ENCODE measurements around the gene MRPL4.
"Not testable (repeated sequence)": the region's sequence is repeated elsewhere in the genome, so short reads cannot be mapped to it uniquely, and the experiment has no call there.

MRPL4 gene

GRCh38 chr19:10228920-10229319 lies 23.1 kb upstream of the MRPL4 start:
- WGBS, 2 experiments = 81 to 84% methylated on average over 2 of the region's 2 CpGs
- Histone ChIP-seq H3K9me3 (ENCODE audit: control insufficient read depth, low read length) (no peaks in the 10 kb centered on the region), H3K27ac (ENCODE audit: insufficient read depth, low read depth, low read length, poor library complexity, severe bottlenecking) (no peak overlapping the region), H3K4me3 (ENCODE audit: insufficient read depth, low read depth, low read length) (no peak overlapping the region), H3K4me1 (ENCODE audit: control insufficient read depth, insufficient read depth, low read length) (peaks cover 10% of the 10 kb centered on the region), H3K27me3 (ENCODE audit: control insufficient read depth, insufficient read depth, low read length, poor library complexity, severe bottlenecking) (no peaks in the 10 kb centered on the region), H3K36me3 (ENCODE audit: control insufficient read depth, insufficient read depth, low read length) (no peaks in the 10 kb centered on the region)

GRCh38 chr19:10230173-10230860 lies 21.7 kb upstream of the MRPL4 start:
- no peaks in the 10 kb centered on the region for H3K36me3 ChIP-seq (ENCODE audit: control insufficient read depth, insufficient read depth, low read length)
- WGBS, 2 experiments = 1 to 2% methylated on average over 70 of the region's 70 CpGs
- H3K4me3 ChIP-seq (ENCODE audit: insufficient read depth, low read depth, low read length) = peak overlapping the region; percentile 70
- no peaks in the 10 kb centered on the region for H3K9me3 ChIP-seq (ENCODE audit: control insufficient read depth, low read length)
- peak overlapping the region; percentile 2 for H3K27ac ChIP-seq (ENCODE audit: insufficient read depth, low read depth, low read length, poor library complexity, severe bottlenecking)
- peaks cover 10% of the 10 kb centered on the region for H3K4me1 ChIP-seq (ENCODE audit: control insufficient read depth, insufficient read depth, low read length)
- no peaks in the 10 kb centered on the region for H3K27me3 ChIP-seq (ENCODE audit: control insufficient read depth, insufficient read depth, low read length, poor library complexity, severe bottlenecking)

GRCh38 chr19:10230861-10231611 lies 21.0 kb upstream of the MRPL4 start, which contains the start of gene S1PR2:
S1PR2 (minus strand) TSS chr19:10231331; CDS start chr19:10224905, 6,426 bp downstream.
- no peaks in the 10 kb centered on the region for H3K27me3 ChIP-seq (ENCODE audit: control insufficient read depth, insufficient read depth, low read length, poor library complexity, severe bottlenecking)
- peak within 1 kb of the TSS; percentile 70 for H3K4me3 ChIP-seq (ENCODE audit: insufficient read depth, low read depth, low read length)
- H3K4me1 ChIP-seq (ENCODE audit: control insufficient read depth, insufficient read depth, low read length) = peaks cover 9% of the 10 kb centered on the region
- H3K27ac ChIP-seq (ENCODE audit: insufficient read depth, low read depth, low read length, poor library complexity, severe bottlenecking) = peak within 1 kb of the TSS; percentile 30
- no peaks in the 10 kb centered on the region for H3K9me3 ChIP-seq (ENCODE audit: control insufficient read depth, low read length)
- no peaks in the 10 kb centered on the region for H3K36me3 ChIP-seq (ENCODE audit: control insufficient read depth, insufficient read depth, low read length)
- WGBS, 2 experiments = 0% methylated on average over 72 of the region's 73 CpGs

- Histone ChIP-seq H3K9me3 (ENCODE audit: control insufficient read depth, low read length) (no peaks in the 10 kb centered on the region), H3K4me3 (ENCODE audit: insufficient read depth, low read depth, low read length) (peak overlapping the region; percentile 70), H3K4me1 (ENCODE audit: control insufficient read depth, insufficient read depth, low read length) (peaks cover 3% of the 10 kb centered on the region), H3K27me3 (ENCODE audit: control insufficient read depth, insufficient read depth, low read length, poor library complexity, severe bottlenecking) (no peaks in the 10 kb centered on the region), H3K27ac (ENCODE audit: insufficient read depth, low read depth, low read length, poor library complexity, severe bottlenecking) (no peak overlapping the region), H3K36me3 (ENCODE audit: control insufficient read depth, insufficient read depth, low read length) (no peaks in the 10 kb centered on the region)
- WGBS, 2 experiments = 76 to 78% methylated on average over 8 of the region's 8 CpGs
Observed at GRCh38 chr19:10231612-10232228, 20.3 kb upstream of the MRPL4 start.

- 83 to 85% methylated on average over 4 of the region's 4 CpGs for WGBS, 2 experiments
- Histone ChIP-seq H3K4me3 (ENCODE audit: insufficient read depth, low read depth, low read length) (no peak overlapping the region), H3K27ac (ENCODE audit: insufficient read depth, low read depth, low read length, poor library complexity, severe bottlenecking) (no peak overlapping the region), H3K27me3 (ENCODE audit: control insufficient read depth, insufficient read depth, low read length, poor library complexity, severe bottlenecking) (no peaks in the 10 kb centered on the region), H3K4me1 (ENCODE audit: control insufficient read depth, insufficient read depth, low read length) (peaks cover 3% of the 10 kb centered on the region), H3K9me3 (ENCODE audit: control insufficient read depth, low read length) (no peaks in the 10 kb centered on the region), H3K36me3 (ENCODE audit: control insufficient read depth, insufficient read depth, low read length) (no peaks in the 10 kb centered on the region)
Observed at GRCh38 chr19:10233946-10234345, 18.1 kb upstream of the MRPL4 start.

GRCh38 chr19:10235003-10235402 lies 17.0 kb upstream of the MRPL4 start:
- Histone ChIP-seq H3K27me3 (ENCODE audit: control insufficient read depth, insufficient read depth, low read length, poor library complexity, severe bottlenecking) (no peaks in the 10 kb centered on the region), H3K27ac (ENCODE audit: insufficient read depth, low read depth, low read length, poor library complexity, severe bottlenecking) (no peak overlapping the region), H3K9me3 (ENCODE audit: control insufficient read depth, low read length) (no peaks in the 10 kb centered on the region), H3K36me3 (ENCODE audit: control insufficient read depth, insufficient read depth, low read length) (no peaks in the 10 kb centered on the region), H3K4me1 (ENCODE audit: control insufficient read depth, insufficient read depth, low read length) (no peaks in the 10 kb centered on the region), H3K4me3 (ENCODE audit: insufficient read depth, low read depth, low read length) (no peak overlapping the region)
- 78 to 83% methylated on average over 4 of the region's 4 CpGs for WGBS, 2 experiments

- not testable (repeated sequence) for H3K27me3 ChIP-seq (ENCODE audit: control insufficient read depth, insufficient read depth, low read length, poor library complexity, severe bottlenecking); H3K36me3 ChIP-seq (ENCODE audit: control insufficient read depth, insufficient read depth, low read length); H3K4me3 ChIP-seq (ENCODE audit: insufficient read depth, low read depth, low read length); H3K4me1 ChIP-seq (ENCODE audit: control insufficient read depth, insufficient read depth, low read length); H3K9me3 ChIP-seq (ENCODE audit: control insufficient read depth, low read length); H3K27ac ChIP-seq (ENCODE audit: insufficient read depth, low read depth, low read length, poor library complexity, severe bottlenecking)
- 94 to 95% methylated on average over 6 of the region's 7 CpGs for WGBS, 2 experiments
Observed at GRCh38 chr19:10235409-10235808, 16.6 kb upstream of the MRPL4 start.

GRCh38 chr19:10237702-10238101 lies 14.3 kb upstream of the MRPL4 start:
- Histone ChIP-seq H3K4me1 (ENCODE audit: control insufficient read depth, insufficient read depth, low read length) (no peaks in the 10 kb centered on the region), H3K27me3 (ENCODE audit: control insufficient read depth, insufficient read depth, low read length, poor library complexity, severe bottlenecking) (no peaks in the 10 kb centered on the region), H3K36me3 (ENCODE audit: control insufficient read depth, insufficient read depth, low read length) (no peaks in the 10 kb centered on the region), H3K27ac (ENCODE audit: insufficient read depth, low read depth, low read length, poor library complexity, severe bottlenecking) (no peak overlapping the region), H3K4me3 (ENCODE audit: insufficient read depth, low read depth, low read length) (no peak overlapping the region), H3K9me3 (ENCODE audit: control insufficient read depth, low read length) (no peaks in the 10 kb centered on the region)
- WGBS, 2 experiments = 88 to 93% methylated on average over 6 of the region's 6 CpGs

GRCh38 chr19:10238172-10238783 lies 13.7 kb upstream of the MRPL4 start:
- H3K9me3 ChIP-seq (ENCODE audit: control insufficient read depth, low read length) = no peaks in the 10 kb centered on the region
- H3K4me1 ChIP-seq (ENCODE audit: control insufficient read depth, insufficient read depth, low read length) = no peaks in the 10 kb centered on the region
- H3K27ac ChIP-seq (ENCODE audit: insufficient read depth, low read depth, low read length, poor library complexity, severe bottlenecking) = no peak overlapping the region
- no peak overlapping the region for H3K4me3 ChIP-seq (ENCODE audit: insufficient read depth, low read depth, low read length)
- H3K27me3 ChIP-seq (ENCODE audit: control insufficient read depth, insufficient read depth, low read length, poor library complexity, severe bottlenecking) = no peaks in the 10 kb centered on the region
- 86 to 89% methylated on average over 12 of the region's 12 CpGs for WGBS, 2 experiments
- no peaks in the 10 kb centered on the region for H3K36me3 ChIP-seq (ENCODE audit: control insufficient read depth, insufficient read depth, low read length)
